Measurements from ENCODE around the gene HGFAC.

HGFAC gene

DNA sequence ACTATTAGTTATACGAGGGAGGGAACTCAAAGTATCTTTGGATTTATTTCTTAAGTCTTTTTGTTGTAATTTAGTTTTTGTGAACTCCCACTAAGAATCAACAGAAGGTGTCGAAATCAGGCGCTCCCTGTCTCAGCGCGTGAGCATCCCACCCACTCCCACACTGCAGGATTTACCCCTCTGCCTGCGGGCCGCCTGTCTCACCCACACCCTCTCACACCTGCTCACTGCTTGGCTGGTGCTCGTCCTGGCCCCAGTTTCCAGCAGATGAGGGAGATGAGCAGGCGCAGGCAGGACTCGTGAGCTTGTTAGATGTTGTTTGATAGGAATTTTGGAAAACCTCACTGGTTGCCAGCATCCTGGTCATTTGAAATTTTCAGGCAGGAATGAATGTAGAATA is 20.8 kb upstream of the HGFAC start:
- Histone ChIP-seq H3K4me1 (ENCODE audit: control insufficient read depth, low read depth, low read length) (no peaks in the 10 kb centered on the region), H3K4me3 (ENCODE audit: low read length) (no peak overlapping the region), H3K27me3 (ENCODE audit: control insufficient read depth, insufficient read depth, low read length) (no peaks in the 10 kb centered on the region), H3K27ac (ENCODE audit: low read length) (no peak overlapping the region), H3K9me3 (ENCODE audit: control insufficient read depth, low read depth, low read length) (no peaks in the 10 kb centered on the region), H3K36me3 (ENCODE audit: control insufficient read depth, low read depth, low read length) (no peaks in the 10 kb centered on the region), H3K9ac (ENCODE audit: low read length) (no peak overlapping the region)

DNA sequence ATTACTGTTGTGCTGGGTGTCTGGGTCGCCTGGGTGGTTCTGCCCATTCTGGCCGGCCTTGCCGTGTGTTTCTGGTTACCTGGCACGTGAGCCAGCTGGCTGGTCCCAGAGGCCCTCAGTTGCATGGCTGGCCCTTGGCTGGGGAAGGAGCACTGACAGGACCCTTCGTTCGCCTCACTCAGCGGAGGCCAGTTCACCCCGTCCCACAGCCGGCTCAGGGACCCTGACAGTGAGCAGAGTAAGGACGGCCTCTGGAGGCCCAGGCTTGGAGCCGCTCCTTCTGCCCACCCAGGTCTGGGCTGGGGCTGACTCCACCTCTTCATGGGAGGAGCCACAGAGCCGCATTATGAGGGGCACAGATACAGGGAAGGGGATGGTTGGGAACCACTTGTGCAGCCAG is 20.3 kb upstream of the HGFAC start:
- H3K36me3 ChIP-seq (ENCODE audit: control insufficient read depth, low read depth, low read length) = no peaks in the 10 kb centered on the region
- no peaks in the 10 kb centered on the region for H3K27me3 ChIP-seq (ENCODE audit: control insufficient read depth, insufficient read depth, low read length)
- H3K27ac ChIP-seq (ENCODE audit: low read length) = no peak overlapping the region

DNA sequence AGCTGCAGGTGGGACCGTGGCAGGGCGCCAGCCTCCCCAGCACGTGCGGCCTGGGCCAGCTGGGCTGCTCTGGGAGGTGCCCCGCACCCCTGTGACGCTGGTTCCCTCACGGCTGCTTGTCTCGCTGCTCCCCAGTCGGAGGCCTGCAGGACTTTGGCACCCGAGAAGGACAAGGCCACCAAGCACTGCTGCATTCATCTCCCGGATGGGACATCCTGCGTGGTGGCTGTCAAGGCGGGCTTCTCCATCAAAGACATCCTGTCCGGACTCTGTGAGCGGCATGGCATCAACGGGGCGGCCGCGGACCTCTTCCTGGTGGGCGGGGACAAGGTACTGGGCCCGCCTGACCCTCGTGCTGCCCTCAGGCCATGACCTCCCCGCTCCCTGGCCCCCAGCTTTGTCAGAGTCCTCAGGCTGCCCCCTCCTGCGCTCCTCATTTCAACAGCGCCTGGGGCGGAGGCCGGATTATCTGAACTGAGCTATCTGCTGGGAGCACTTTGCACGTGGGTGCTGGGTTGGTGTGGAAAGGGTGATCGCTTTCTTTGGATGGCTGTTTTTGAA is 19.4 kb upstream of the HGFAC start:
- H3K9me3 ChIP-seq (ENCODE audit: control insufficient read depth, low read depth, low read length) = no peaks in the 10 kb centered on the region
- H3K27ac ChIP-seq (ENCODE audit: low read length) = no peak overlapping the region
- no peak overlapping the region for H3K9ac ChIP-seq (ENCODE audit: low read length)
- no peaks in the 10 kb centered on the region for H3K4me1 ChIP-seq (ENCODE audit: control insufficient read depth, low read depth, low read length)
- no peaks in the 10 kb centered on the region for H3K36me3 ChIP-seq (ENCODE audit: control insufficient read depth, low read depth, low read length)
- no peaks in the 10 kb centered on the region for H3K27me3 ChIP-seq (ENCODE audit: control insufficient read depth, insufficient read depth, low read length)
- no peak overlapping the region for H3K4me3 ChIP-seq (ENCODE audit: low read length)

More for the DNA sequence above, 20.3 kb upstream of the HGFAC start:
- Histone ChIP-seq H3K4me1 (ENCODE audit: control insufficient read depth, low read depth, low read length) (no peaks in the 10 kb centered on the region), H3K4me3 (ENCODE audit: low read length) (no peak overlapping the region), H3K9me3 (ENCODE audit: control insufficient read depth, low read depth, low read length) (no peaks in the 10 kb centered on the region), H3K9ac (ENCODE audit: low read length) (no peak overlapping the region)

DNA sequence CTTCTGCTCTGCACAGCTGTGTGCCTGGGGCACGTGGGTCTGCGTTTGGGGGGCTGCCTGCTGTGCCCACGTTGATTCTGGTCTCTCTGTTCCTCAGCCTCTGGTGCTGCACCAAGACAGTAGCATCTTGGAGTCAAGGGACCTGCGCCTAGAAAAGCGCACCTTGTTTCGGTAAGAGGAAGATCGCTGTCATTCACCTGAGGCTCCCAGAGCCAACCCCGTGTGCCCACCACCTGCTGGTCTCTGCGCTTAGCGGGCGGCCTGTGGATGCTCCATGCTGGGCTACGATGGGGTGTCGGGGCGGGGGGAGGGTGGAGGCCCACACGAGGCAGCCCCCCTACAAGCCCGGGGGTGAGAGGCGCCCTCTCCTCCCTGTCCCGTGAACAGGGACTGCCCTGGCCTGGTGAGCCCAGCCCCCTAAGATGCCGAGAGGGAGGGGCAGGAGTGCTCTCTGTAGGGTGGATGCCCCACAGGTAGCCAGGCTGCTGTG is 18.9 kb upstream of the HGFAC start:
- no peak overlapping the region for H3K4me3 ChIP-seq (ENCODE audit: low read length)
- no peaks in the 10 kb centered on the region for H3K4me1 ChIP-seq (ENCODE audit: control insufficient read depth, low read depth, low read length)
- no peaks in the 10 kb centered on the region for H3K9me3 ChIP-seq (ENCODE audit: control insufficient read depth, low read depth, low read length)
- H3K27ac ChIP-seq (ENCODE audit: low read length) = no peak overlapping the region
- no peaks in the 10 kb centered on the region for H3K36me3 ChIP-seq (ENCODE audit: control insufficient read depth, low read depth, low read length)
- no peaks in the 10 kb centered on the region for H3K27me3 ChIP-seq (ENCODE audit: control insufficient read depth, insufficient read depth, low read length)
- H3K9ac ChIP-seq (ENCODE audit: low read length) = no peak overlapping the region

DNA sequence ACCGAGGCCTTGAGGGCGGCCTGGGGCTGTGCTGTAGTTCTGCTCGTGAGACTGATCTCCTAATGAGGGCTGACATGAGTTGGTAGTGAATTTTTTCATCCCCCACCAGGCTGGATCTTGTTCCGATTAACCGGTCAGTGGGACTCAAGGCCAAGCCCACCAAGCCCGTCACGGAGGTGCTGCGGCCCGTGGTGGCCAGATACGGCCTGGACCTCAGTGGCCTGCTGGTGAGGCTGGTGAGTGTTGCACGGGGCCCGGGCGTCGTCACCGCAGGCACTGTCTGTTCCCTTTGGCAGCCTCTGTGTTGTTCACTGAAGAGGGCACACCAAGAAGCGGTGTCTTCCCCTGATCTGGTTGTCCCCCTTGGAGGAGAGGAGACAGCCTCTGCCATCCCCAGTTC is 18.4 kb upstream of the HGFAC start:
- H3K9me3 ChIP-seq (ENCODE audit: control insufficient read depth, low read depth, low read length) = no peaks in the 10 kb centered on the region
- H3K27ac ChIP-seq (ENCODE audit: low read length) = no peak overlapping the region
- H3K36me3 ChIP-seq (ENCODE audit: control insufficient read depth, low read depth, low read length) = no peaks in the 10 kb centered on the region

DNA sequence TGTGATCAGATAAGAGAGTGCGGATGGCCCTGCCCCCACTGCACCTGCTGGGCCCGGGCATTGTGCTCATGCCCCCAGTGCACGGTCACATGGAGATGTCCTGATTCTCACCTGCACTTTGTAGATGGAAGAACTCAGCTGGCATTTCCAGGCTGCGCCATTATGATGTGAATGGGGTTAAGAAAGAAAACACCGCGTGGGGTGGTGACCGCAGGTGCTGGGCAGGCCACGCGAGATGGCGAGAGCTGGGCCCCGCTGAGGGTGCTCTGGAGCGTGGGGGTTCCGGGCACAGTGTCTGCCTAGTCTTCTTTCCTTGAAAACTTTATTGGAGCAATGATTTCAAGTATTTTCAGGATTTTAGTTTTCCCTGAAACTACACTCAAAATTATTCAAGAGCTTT is 17.8 kb upstream of the HGFAC start:
- Histone ChIP-seq H3K36me3 (ENCODE audit: control insufficient read depth, low read depth, low read length) (no peaks in the 10 kb centered on the region), H3K9me3 (ENCODE audit: control insufficient read depth, low read depth, low read length) (no peaks in the 10 kb centered on the region), H3K27ac (ENCODE audit: low read length) (no peak overlapping the region), H3K4me1 (ENCODE audit: control insufficient read depth, low read depth, low read length) (no peaks in the 10 kb centered on the region), H3K27me3 (ENCODE audit: control insufficient read depth, insufficient read depth, low read length) (no peaks in the 10 kb centered on the region), H3K9ac (ENCODE audit: low read length) (no peak overlapping the region), H3K4me3 (ENCODE audit: low read length) (no peak overlapping the region)

More for the DNA sequence above, 18.4 kb upstream of the HGFAC start:
- Histone ChIP-seq H3K9ac (ENCODE audit: low read length) (no peak overlapping the region), H3K4me1 (ENCODE audit: control insufficient read depth, low read depth, low read length) (no peaks in the 10 kb centered on the region), H3K27me3 (ENCODE audit: control insufficient read depth, insufficient read depth, low read length) (no peaks in the 10 kb centered on the region), H3K4me3 (ENCODE audit: low read length) (no peak overlapping the region)

DNA sequence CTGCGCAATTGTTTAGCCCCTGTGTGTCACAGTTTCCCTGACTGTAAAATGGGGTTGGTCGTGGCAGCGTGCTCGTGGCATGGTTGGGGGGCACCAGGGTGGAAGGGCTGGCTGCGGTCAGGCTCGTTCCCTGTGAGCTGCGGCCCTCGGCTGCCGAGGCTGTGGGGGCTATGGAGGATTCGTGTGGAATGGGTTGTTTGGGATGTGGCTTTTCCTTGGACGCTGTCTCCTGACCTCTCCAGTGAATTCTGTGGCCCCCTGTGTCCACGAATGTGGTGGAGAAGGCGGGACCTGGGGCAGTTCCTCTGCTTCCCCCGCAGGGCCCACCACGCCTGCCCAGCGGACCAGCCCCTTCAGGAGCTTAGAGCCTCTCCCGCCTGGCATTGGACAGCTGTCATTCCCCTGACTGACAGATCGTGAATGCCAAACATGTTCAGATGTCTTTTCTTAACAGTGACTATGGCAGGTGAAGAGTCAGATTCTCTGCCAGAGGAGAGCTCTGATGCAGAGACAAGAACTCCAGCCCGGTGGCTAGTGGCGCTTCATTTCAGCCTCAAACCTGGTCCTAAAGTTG is 17.2 kb upstream of the HGFAC start:
- Histone ChIP-seq H3K4me1 (ENCODE audit: control insufficient read depth, low read depth, low read length) (no peaks in the 10 kb centered on the region), H3K9ac (ENCODE audit: low read length) (no peak overlapping the region), H3K27me3 (ENCODE audit: control insufficient read depth, insufficient read depth, low read length) (no peaks in the 10 kb centered on the region), H3K9me3 (ENCODE audit: control insufficient read depth, low read depth, low read length) (no peaks in the 10 kb centered on the region), H3K4me3 (ENCODE audit: low read length) (no peak overlapping the region), H3K36me3 (ENCODE audit: control insufficient read depth, low read depth, low read length) (no peaks in the 10 kb centered on the region), H3K27ac (ENCODE audit: low read length) (no peak overlapping the region)

DNA sequence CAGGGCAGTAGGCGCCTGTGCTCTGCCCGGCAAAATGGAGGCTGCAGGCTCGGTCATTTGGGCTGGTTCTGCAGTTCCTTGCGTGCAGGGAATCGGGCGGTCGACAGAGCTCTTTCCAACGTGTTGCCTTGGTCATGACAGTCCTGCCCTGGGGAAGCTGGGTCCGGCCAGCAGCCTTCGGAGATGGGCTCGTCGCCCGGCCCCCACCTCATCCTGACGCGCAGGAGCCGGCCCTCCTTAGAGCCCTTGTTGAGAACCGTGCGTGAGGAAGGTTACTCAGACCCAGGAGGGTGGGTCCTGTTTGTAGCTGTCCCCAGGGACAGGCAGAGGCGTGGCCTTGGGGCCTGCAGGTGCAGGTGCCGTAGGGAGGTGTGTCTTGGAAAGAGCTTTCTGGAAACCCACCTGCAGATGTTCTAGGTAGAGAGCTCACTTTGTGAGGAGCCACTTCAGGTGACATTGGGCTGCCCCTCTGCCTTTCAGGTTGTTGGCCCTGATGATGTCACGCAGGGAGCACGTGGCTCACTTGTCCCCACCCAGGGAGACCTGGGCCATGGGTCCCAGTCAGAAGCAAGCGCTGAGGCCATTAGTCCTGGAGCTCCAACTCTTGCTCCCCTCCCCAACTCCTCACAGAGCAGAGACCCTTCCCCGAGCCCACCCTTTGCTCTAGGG is 15.2 kb upstream of the HGFAC start:
- Histone ChIP-seq H3K9ac (ENCODE audit: low read length) (no peak overlapping the region), H3K4me1 (ENCODE audit: control insufficient read depth, low read depth, low read length) (no peaks in the 10 kb centered on the region), H3K4me3 (ENCODE audit: low read length) (no peak overlapping the region), H3K9me3 (ENCODE audit: control insufficient read depth, low read depth, low read length) (no peaks in the 10 kb centered on the region), H3K27me3 (ENCODE audit: control insufficient read depth, insufficient read depth, low read length) (no peaks in the 10 kb centered on the region), H3K36me3 (ENCODE audit: control insufficient read depth, low read depth, low read length) (no peaks in the 10 kb centered on the region), H3K27ac (ENCODE audit: low read length) (no peak overlapping the region)

DNA sequence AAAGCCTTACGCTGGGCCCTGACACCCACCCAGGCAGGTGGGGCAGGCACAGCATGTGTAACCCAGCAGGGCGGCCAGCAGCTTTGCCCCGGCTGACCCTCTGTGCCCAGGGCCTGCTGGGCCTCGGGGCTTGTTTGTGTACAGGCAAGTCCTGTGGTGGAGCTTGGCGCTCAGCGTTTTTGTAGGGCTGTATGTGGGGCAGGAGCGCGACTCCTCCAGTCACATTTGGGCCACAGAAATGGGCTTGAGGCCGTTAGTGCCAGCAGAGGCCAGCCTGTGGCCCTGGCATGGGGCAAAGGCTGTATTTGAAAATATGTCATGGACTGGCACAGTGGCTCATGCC is 14.7 kb upstream of the HGFAC start:
- Histone ChIP-seq H3K27me3 (ENCODE audit: control insufficient read depth, insufficient read depth, low read length) (no peaks in the 10 kb centered on the region), H3K9me3 (ENCODE audit: control insufficient read depth, low read depth, low read length) (no peaks in the 10 kb centered on the region), H3K4me3 (ENCODE audit: low read length) (no peak overlapping the region), H3K36me3 (ENCODE audit: control insufficient read depth, low read depth, low read length) (no peaks in the 10 kb centered on the region), H3K4me1 (ENCODE audit: control insufficient read depth, low read depth, low read length) (no peaks in the 10 kb centered on the region), H3K9ac (ENCODE audit: low read length) (no peak overlapping the region), H3K27ac (ENCODE audit: low read length) (no peak overlapping the region)

DNA sequence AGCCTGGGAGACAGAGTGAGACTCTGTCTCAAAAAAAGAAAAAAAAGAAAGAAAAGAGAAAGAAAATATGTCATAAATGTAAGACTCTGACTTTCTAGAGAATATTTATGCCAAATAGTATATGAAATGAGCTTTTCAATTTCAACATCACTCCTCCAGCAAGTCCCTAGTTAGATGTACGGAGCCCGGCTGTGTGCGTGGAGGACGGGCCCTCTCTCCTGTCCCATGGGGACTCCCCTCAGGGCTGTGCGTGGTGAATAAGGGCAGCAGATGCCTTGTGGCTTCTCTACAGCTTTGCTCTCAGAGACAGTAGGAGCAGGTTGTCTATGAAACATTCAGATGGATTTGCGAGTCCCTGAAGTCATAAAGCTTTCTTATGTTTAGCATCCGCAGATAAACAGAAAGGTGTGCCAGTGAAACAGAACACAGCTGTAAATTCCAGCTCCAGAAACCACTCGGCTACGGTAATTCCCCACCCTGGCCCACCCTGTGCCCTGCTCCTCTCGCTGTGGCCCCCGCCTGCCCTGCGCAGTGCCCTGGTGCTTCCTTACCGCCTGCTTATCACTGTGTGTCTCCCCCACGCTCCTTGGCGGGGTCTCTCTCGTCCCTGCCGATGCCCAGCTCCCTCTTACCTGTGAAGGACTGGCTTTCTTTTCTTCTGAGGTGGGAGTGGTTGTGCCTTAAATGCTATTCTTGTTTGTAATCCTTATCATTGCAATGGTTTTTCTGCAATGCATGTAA is 13.9 kb upstream of the HGFAC start:
- Histone ChIP-seq H3K27me3 (ENCODE audit: control insufficient read depth, insufficient read depth, low read length) (no peaks in the 10 kb centered on the region), H3K4me1 (ENCODE audit: control insufficient read depth, low read depth, low read length) (no peaks in the 10 kb centered on the region), H3K27ac (ENCODE audit: low read length) (no peak overlapping the region), H3K9me3 (ENCODE audit: control insufficient read depth, low read depth, low read length) (no peaks in the 10 kb centered on the region), H3K9ac (ENCODE audit: low read length) (no peak overlapping the region), H3K36me3 (ENCODE audit: control insufficient read depth, low read depth, low read length) (no peaks in the 10 kb centered on the region), H3K4me3 (ENCODE audit: low read length) (no peak overlapping the region)

DNA sequence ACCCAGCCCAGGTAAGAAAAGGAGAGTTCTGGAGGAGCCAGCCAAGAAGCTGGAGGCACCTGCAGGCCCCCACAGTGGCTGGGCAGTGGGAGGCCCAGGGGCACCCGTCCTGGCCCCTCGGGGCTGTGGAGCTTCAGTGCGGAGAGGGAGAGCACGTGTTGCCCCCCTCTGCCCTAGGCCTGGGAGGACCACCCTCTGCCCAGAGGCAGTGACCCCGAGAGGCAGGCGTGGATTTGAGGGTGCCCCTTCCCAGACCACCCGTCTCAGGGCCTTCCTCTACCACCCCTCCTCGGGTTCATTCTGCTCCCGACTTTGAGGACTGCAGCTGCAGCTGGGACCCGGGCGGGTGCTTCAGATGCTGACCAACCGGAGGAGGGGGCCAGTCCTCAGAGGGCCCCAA is 12.1 kb upstream of the HGFAC start:
- Histone ChIP-seq H3K27ac (ENCODE audit: low read length) (no peak overlapping the region), H3K4me1 (ENCODE audit: control insufficient read depth, low read depth, low read length) (no peaks in the 10 kb centered on the region), H3K9ac (ENCODE audit: low read length) (no peak overlapping the region), H3K27me3 (ENCODE audit: control insufficient read depth, insufficient read depth, low read length) (no peaks in the 10 kb centered on the region), H3K36me3 (ENCODE audit: control insufficient read depth, low read depth, low read length) (no peaks in the 10 kb centered on the region), H3K9me3 (ENCODE audit: control insufficient read depth, low read depth, low read length) (no peaks in the 10 kb centered on the region), H3K4me3 (ENCODE audit: low read length) (no peak overlapping the region)

All from iPS-18a (cell line).